Parathyroid adenoma (tissue), 2 donors: ENCODE results near the gene C2orf68.

Source experiments
- H2AFZ ChIP-seq: fragments of 300-600 bp; sonication (generic); one replicate; pipeline ENCODE4 v1.7.0; 2017; ENCODE audit warnings: antibody characterized with exemption, mild to moderate bottlenecking
- H3K27ac ChIP-seq: fragments of 300-600 bp; sonication (generic); one replicate; pipeline ENCODE4 v1.7.0; 2017
- H3K27me3 ChIP-seq: fragments of 300-600 bp; sonication (generic); one replicate; pipeline ENCODE4 v1.7.0; 2017; ENCODE audit warnings: low read length; ENCODE audit not compliant: control insufficient read depth, insufficient read depth
- H3K36me3 ChIP-seq: fragments of 300-600 bp; sonication (generic); one replicate; pipeline ENCODE4 v1.7.0; 2017; ENCODE audit warnings: low read length; ENCODE audit not compliant: control insufficient read depth, insufficient read depth
- H3K4me1 ChIP-seq: fragments of 300-600 bp; sonication (generic); one replicate; pipeline ENCODE4 v1.7.0; 2017; ENCODE audit warnings: control low read depth
- H3K4me2 ChIP-seq: fragments of 300-600 bp; sonication (generic); one replicate; pipeline ENCODE4 v1.7.0; 2017; ENCODE audit warnings: low read length
- H3K4me3 ChIP-seq: fragments of 300-600 bp; sonication (generic); one replicate; pipeline ENCODE4 v1.7.0; 2017; ENCODE audit warnings: low read depth, low read length
- H3K79me2 ChIP-seq: fragments of 300-600 bp; sonication (generic); one replicate; pipeline ENCODE4 v1.7.0; 2017; ENCODE audit warnings: control low read depth
- H3K9ac ChIP-seq: fragments of 300-600 bp; sonication (generic); one replicate; pipeline ENCODE4 v1.7.0; 2017; ENCODE audit warnings: mild to moderate bottlenecking
- H3K9me3 ChIP-seq: fragments of 300-600 bp; sonication (generic); one replicate; pipeline ENCODE4 v1.7.0; 2017; ENCODE audit warnings: low read length; ENCODE audit not compliant: control insufficient read depth
- TF ChIP-seq, protein P1 (sequence below): fragments of 300-600 bp; sonication (generic); IDR thresholded peaks from one replicate; pipeline ENCODE4 v1.7.0; 2017; ENCODE audit warnings: antibody characterized with exemption, mild to moderate bottlenecking
- donor health status: primary hyperparathyroidism.

Gene C2orf68

DNA sequence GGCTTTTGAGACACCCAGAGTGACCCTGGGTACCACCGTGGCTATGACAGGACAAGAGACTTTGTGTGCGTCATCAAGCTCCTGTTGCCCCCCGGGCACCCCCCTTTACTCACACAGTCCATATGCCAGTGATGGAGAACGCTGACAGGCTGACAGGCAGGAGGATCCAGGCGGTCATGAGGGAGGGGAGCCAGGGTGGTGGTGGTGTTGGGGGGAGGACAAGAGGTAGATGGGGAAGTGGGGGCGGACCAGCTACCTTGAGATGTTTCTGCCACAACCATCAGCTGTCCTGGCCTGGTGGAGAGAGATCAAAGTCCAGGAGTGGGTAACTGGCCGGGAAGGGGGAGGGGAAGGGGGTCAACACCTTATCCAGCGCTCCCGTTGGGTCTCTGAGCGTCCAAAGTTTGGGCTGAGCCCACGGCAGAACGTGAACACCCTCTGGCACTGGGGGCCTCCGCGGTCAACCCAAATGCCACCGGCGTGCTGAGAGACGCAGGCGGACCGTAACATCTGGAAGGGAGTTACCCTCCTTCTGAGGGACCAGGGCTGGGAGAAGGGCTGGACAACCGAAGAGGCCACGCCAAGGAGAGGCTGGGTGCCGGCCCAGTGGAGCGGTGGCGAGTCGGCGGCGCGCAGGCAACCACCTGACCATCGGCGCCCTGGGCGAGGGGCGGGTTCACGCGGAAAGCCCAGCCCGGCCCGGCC, 9.9 kb downstream of the C2orf68 start:
- H3K27me3 ChIP-seq: no peaks in the 10 kb centered on the region
- no peak overlapping the region for H3K9ac ChIP-seq
- H3K27ac ChIP-seq: peak overlapping the region; percentile 64
- TF ChIP-seq, protein P1, sequence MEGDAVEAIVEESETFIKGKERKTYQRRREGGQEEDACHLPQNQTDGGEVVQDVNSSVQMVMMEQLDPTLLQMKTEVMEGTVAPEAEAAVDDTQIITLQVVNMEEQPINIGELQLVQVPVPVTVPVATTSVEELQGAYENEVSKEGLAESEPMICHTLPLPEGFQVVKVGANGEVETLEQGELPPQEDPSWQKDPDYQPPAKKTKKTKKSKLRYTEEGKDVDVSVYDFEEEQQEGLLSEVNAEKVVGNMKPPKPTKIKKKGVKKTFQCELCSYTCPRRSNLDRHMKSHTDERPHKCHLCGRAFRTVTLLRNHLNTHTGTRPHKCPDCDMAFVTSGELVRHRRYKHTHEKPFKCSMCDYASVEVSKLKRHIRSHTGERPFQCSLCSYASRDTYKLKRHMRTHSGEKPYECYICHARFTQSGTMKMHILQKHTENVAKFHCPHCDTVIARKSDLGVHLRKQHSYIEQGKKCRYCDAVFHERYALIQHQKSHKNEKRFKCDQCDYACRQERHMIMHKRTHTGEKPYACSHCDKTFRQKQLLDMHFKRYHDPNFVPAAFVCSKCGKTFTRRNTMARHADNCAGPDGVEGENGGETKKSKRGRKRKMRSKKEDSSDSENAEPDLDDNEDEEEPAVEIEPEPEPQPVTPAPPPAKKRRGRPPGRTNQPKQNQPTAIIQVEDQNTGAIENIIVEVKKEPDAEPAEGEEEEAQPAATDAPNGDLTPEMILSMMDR: no peak
- peaks cover 5% of the 10 kb centered on the region for H3K79me2 ChIP-seq
- no peaks in the 10 kb centered on the region for H3K36me3 ChIP-seq
- H3K4me2 ChIP-seq: peak overlapping the region; percentile 82
- no peaks in the 10 kb centered on the region for H3K9me3 ChIP-seq
- peaks cover 20% of the 10 kb centered on the region for H3K4me1 ChIP-seq
- H3K4me3 ChIP-seq: peak overlapping the region; percentile 85
- peak overlapping the region; percentile 83 for H2AFZ ChIP-seq

DNA sequence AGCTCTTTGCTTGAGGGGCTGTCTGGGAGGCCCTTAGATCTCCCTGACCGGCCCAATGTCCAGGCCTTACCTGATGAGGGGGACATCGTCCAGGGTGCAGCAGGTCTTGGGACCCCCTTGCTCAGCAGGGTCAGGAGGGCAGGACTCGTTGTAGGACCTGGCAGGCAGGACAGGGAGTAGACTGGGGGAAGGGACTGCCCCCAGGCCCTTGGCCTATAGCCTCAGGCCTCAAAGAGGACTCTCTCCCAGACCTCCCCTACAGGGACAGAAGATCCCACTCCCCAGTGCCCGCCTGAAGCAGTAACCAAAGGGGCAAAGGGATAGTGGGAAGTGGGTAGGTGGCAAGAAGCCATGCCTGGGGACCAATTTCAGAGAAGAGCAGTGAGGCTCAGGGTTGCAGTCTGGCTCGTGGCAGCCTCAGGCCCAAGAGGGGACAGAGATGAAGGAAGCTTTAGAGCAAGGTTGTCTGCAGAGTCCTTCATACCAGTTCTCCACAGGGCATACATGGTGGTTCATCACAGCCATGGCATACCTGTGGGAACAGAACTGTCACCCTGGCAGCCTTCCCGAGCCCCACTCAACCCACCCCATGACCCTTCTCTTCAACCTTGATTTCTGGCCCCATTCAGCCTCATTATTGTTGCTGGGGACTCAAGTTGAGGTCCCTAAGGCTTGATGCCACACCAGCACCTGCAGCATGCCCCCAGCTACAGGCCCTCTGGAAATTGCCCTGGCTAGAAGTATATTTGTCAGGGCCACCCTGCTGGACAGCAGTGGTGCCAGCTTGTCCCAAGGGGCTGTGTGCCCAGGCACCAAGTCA, 10.7 kb downstream of the C2orf68 start:
- Histone ChIP-seq H3K9me3 (no peaks in the 10 kb centered on the region), H3K27ac (no peak overlapping the region), H3K27me3 (no peaks in the 10 kb centered on the region), H3K4me2 (peak overlapping the region; percentile 82), H3K79me2 (peaks cover 12% of the 10 kb centered on the region), H3K9ac (no peak overlapping the region), H3K4me3 (peak overlapping the region; percentile 85), H2AFZ (no peak overlapping the region), H3K4me1 (peaks cover 27% of the 10 kb centered on the region), H3K36me3 (no peaks in the 10 kb centered on the region)
- TF ChIP-seq, protein P1: no peak

DNA sequence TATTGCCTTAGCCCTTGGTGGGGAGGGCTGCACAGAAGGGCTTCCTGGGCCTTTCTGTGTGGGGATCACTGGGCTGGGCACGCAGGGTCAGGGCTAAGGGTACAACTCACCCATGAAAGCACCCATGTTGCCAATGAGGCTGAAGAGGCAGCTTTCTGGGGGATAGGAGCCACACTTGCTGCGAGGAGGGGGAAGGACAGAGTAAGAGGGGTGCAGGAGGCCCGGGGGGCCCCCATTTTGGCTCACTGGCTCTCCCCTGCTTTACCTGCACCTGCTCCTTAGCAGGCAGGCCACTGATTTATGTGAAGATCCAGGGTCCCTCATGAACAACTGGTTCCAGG, 11.7 kb downstream of the C2orf68 start:
- Histone ChIP-seq H2AFZ (no peak overlapping the region), H3K4me2 (no peak overlapping the region), H3K27me3 (no peaks in the 10 kb centered on the region), H3K27ac (no peak overlapping the region), H3K4me3 (no peak overlapping the region), H3K9me3 (no peaks in the 10 kb centered on the region), H3K36me3 (no peaks in the 10 kb centered on the region), H3K9ac (no peak overlapping the region), H3K4me1 (peaks cover 27% of the 10 kb centered on the region), H3K79me2 (peaks cover 15% of the 10 kb centered on the region)
- TF ChIP-seq, protein P1: no peak

DNA sequence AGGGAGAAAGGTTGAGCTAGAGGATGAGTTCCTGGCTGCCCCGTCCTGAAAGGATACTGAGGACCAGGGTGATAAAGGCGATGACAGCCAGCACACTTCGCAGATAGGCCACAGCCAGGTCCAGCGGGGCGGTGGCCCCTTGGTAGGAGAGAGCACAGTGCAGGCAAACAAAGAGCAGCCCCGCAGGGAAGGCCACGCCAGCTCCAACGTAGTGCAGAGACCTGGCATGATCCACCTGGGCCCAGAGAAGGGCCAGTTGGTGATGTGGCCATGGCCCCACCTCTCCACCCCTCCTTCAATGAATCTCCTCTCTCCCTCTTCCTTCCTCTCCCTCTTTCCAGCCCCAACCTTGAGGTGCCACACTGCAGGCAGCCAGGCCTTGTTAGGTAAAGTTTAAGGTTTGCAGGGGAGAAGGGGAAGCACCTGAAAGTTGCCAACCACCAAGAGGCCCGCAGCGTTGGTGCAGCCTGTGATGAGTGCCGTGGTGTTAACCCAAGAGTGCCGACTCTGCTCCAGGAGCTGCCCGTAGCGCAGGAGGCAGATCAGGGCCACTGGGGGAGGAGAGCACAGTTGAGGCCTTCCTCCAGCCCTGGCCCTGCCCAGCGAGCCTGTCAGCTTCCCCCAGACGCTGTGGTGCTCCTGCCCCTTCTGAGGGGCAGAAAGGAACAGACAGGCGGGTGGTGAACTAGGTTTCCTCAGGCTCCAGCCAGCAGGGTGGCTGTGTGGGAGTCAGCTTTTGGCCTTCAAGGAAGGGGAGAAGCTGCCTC, 12.2 kb downstream of the C2orf68 start:
- Histone ChIP-seq H3K27me3 (no peaks in the 10 kb centered on the region), H3K79me2 (peaks cover 15% of the 10 kb centered on the region), H3K4me3 (no peak overlapping the region), H3K27ac (no peak overlapping the region), H3K4me1 (peaks cover 25% of the 10 kb centered on the region), H2AFZ (no peak overlapping the region), H3K9ac (no peak overlapping the region), H3K4me2 (no peak overlapping the region), H3K36me3 (no peaks in the 10 kb centered on the region), H3K9me3 (no peaks in the 10 kb centered on the region)
- TF ChIP-seq, protein P1: no peak
